HG03571 (cell line): ENCODE data around the gene FABP3.

ENCODE experiments used
- ATAC-seq: cut with Tn5 transposase; IDR thresholded peaks from one replicate; pipeline ENCODE4 v1.9.1; 2021; ENCODE audit not compliant: unreplicated experiment

FABP3 gene

GRCh38 chr1:31373056-31373896 is at the start of gene FABP3:
Gene FABP3 (minus strand): TSS chr1:31373076. CDS start chr1:31373014, 62 bp downstream.
- ATAC-seq, result no peak

- ATAC-seq, result no peak
Measured at GRCh38 chr1:31421371-31422040, 48.6 kb upstream of the FABP3 start.

- no peak for ATAC-seq
Measured at GRCh38 chr1:31420716-31421115, 47.8 kb upstream of the FABP3 start.

DNA sequence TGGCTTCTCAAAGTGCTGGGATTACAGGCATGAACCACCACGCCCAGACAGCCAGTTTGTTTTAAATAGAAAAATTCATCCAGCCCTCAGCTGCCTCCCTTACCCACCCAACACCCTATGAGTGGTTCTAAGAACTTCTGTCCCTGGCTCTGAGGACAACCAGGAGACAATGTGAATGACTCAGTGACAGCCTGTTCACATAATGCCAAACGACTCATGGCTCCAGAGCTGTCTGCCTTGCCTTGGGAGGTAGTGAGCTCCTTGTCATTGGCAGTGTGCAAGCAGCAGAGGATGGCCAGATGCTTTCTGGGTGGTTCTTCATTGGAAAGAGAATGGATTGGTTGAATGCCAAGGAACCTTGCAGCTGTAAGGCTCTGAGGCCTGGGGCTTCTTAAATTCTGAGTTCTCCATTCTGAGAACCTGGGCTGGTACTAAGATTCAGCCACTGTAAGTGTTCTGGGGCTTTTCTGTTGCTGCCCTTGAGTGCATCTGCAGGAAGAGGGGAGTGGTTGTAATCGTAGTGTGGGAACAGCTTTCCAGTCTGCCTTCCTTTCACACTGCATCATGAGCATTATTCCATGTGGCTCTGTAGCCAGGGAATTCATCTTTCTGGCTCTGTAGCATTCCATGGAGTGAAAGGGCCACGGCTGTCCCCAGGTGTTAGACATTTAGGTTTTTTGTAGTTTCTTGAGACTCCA is 45.9 kb upstream of the FABP3 start:
- ATAC-seq, result no peak

DNA sequence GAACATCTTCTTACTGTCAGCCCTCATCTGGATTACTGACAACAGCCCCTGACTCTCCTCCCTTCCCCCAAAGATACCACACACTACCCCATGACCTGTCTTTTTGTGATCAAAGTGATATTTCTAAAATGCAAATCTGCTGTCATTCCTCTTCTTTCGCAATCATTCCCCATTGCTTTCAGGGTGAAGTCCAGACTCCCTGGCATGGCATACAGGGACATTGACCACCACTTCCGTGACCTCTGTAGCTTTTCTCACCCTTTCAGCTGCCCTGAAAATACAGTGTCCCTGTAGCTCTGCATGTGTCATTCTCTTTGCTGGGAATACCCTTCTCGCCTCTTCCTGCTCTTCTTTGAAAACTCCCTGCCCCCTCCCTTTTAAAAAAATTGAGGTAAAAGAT is 44.3 kb upstream of the FABP3 start:
- no peak for ATAC-seq

DNA sequence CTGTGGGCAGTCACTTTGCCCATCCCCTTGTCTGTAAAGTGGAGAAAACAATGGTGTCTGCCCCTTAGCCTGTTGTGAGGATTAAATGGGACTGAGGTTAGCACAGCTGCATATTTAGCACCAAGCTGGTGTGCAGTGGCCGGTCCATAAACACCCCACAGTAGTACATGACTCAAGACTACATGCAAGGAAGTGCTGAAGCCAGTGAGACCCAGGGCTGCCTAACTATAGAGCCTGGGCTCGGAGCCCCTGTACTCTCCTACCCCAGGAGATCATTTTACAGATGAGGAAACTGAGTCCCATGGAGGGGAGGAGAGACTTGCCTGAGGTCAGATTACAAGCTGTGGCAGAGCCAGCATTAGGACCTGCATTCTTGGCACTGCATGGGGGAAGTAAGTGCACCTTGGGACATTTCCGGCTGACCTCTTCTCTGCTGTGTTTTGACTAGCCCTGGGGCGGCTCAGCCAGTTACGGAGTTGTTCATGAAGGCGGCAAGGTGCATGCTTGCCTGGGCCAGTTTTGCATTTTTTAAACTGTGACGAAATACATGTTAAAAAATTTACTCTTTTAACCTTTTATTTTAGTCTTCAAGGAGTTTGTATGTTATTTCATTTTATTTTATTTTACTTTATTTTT is 43.3 kb upstream of the FABP3 start:
- ATAC-seq, result no peak

GRCh38 chr1:31415658-31416057 is 42.8 kb upstream of the FABP3 start:
- ATAC-seq, result no peak

DNA sequence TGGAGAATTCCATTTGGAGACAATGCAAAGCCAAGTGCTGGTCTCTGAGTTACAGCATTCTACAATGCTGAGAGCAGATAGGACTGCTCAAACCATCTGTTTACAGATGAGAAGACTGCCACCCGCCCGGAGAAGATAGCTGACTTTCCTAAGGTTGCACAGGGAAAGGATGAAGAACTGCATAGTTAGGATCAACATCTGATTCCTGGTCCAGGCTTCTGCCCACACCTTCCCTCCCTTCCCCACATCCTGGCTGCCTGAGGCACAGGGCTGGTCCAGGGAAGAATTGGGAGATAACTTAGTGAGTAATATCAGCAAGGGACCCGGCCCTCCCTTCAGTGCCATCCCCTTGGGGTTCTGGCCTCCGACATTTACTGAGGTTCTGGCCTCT is 42.1 kb upstream of the FABP3 start:
- no peak for ATAC-seq

GRCh38 chr1:31413405-31414001 is 40.6 kb upstream of the FABP3 start:
- no peak for ATAC-seq

- no peak for ATAC-seq
Measured at GRCh38 chr1:31412732-31413404, 40.0 kb upstream of the FABP3 start, which contains the start of gene SERINC2. Gene SERINC2 (plus strand): TSS chr1:31413213. CDS start chr1:31413266, 53 bp downstream.

DNA sequence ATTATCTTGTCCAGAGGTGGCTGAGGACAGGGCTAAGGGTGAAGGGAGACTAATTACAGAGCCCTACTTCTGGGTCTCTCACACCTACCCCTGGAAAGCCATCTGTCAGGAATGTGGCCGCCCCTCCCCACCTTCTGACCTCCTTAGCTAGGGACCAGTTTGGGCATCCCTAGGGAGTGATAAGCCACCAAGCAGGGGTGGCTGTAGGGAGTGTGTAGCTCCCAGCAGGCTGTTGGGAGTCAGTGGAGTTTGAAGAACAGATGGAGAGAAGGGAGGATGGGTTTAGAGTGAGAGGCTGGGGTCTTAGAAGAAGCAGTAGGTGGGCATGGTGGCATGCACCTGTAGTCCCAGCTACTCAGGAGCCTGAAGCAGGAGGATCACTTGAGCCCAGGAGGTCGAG is 39.3 kb upstream of the FABP3 start:
- ATAC-seq, result no peak

GRCh38 chr1:31410871-31411270 is 38.0 kb upstream of the FABP3 start:
- ATAC-seq, result no peak

DNA sequence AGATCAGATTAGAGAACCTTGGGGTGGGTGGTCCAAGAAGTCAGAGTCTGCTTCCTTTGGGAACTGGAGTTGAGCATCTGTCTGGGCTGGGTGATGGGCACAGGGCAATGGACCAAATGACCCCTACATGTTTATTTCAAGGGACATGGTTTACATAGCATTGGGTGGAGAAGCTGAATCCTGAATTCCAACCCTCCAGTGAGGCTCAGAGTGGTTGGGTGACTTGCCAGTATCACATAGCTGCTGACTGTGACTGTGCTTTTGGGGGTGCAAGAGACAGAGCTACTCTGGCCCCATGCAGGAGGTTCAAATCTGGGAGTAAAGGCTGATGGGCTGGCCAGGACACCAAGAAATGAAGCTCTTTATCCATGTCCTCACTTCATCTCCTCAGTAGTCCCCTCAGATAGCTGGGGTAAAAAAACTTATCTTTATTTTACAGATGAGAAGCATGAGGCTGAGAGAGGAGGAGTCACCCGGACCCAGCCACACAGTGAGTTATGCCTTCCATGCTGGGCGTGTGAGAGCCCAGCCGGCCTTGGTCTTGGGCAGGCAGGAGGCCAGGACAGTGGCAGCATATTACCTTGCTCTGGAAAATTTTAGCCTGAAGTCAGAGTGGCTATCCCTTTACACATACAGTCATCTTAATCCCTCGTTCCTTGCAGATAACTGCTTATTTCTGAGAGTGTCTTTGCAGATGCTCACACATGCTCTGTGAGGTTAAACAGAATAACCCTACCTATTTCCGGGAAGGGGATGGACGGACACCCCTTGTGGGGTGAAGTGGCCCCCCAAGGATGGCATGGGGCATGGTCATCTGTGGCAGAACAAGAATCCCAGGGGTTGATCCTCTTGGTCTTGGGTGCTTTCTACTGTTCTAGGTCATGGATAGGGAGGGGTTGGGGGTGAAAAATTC is 37.3 kb upstream of the FABP3 start:
- ATAC-seq, result no peak

- no peak for ATAC-seq
Measured at GRCh38 chr1:31408788-31409318, 36.0 kb upstream of the FABP3 start.

GRCh38 chr1:31407029-31407626 is 34.3 kb upstream of the FABP3 start:
- ATAC-seq, result no peak

- no peak for ATAC-seq
Measured at GRCh38 chr1:31405578-31406245, 32.8 kb upstream of the FABP3 start.

DNA sequence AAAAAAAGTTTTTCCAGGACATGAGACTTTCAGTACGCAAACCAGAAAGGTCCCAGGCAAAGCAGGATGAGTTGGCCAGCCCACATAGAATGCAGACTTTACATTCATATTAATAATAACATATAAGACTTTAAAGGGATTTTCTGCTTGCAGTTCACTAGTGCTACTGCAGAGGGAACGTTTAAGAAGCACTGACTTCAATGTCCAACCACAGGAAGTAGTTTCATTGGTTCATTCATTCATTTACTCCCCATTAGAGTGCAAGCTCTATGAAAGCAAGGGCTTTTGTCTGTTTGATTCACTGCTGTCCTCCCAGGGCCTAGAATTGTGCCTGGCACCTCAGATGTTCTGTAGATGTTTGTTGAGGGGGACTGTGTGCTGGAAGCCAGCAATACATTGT is 28.4 kb upstream of the FABP3 start:
- ATAC-seq, result no peak

GRCh38 chr1:31400393-31400792 is 27.5 kb upstream of the FABP3 start:
- no peak for ATAC-seq
